Measurements from ENCODE around the gene UQCC5.
A peak's percentile ranks its signal among the peaks of the same experiment; 100 is the strongest.
"Not testable (repeated sequence)": the region's sequence is repeated elsewhere in the genome, so short reads cannot be mapped to it uniquely, and the experiment has no call there.

The UQCC5 gene

GRCh38 chr3:52525680-52526561, 10.5 kb upstream of the UQCC5 start:
- H3K4me3 Mint-ChIP-seq: no peak overlapping the region
- H3K27ac Mint-ChIP-seq: no peak overlapping the region
- no peaks in the 10 kb centered on the region for H3K4me1 Mint-ChIP-seq
- no peaks in the 10 kb centered on the region for H3K9me3 Mint-ChIP-seq
- no peaks in the 10 kb centered on the region for H3K36me3 Mint-ChIP-seq
- no peaks in the 10 kb centered on the region for H3K27me3 Mint-ChIP-seq

DNA sequence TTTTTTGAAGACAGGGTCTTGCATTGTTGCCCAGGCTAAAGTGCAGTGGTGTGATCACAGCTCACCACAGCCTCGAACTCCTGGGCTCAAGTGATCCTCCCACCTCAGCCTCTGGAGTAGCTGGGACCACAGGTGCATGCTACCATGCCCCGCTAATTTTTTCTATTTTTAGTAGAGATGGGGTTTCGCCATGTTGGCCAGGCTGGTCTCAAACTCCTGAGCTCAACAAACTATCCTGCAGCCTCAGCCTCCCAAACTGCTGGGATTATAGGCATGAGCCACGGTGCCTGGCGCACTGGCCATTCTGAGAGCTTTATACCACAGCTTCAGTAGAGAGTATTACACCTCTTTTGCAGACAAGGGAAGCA, 9.8 kb upstream of the UQCC5 start:
- H3K27me3 Mint-ChIP-seq, H3K9me3 Mint-ChIP-seq, H3K36me3 Mint-ChIP-seq, H3K4me1 Mint-ChIP-seq, H3K4me3 Mint-ChIP-seq, H3K27ac Mint-ChIP-seq: not testable (repeated sequence)

- no peaks in the 10 kb centered on the region for H3K27me3 Mint-ChIP-seq
- H3K9me3 Mint-ChIP-seq: no peaks in the 10 kb centered on the region
- no peak overlapping the region for H3K4me3 Mint-ChIP-seq
- no peaks in the 10 kb centered on the region for H3K36me3 Mint-ChIP-seq
- H3K27ac Mint-ChIP-seq: peak overlapping the region; percentile 51
- H3K4me1 Mint-ChIP-seq: no peaks in the 10 kb centered on the region
Observed at GRCh38 chr3:52527039-52527731, 9.2 kb upstream of the UQCC5 start.

DNA sequence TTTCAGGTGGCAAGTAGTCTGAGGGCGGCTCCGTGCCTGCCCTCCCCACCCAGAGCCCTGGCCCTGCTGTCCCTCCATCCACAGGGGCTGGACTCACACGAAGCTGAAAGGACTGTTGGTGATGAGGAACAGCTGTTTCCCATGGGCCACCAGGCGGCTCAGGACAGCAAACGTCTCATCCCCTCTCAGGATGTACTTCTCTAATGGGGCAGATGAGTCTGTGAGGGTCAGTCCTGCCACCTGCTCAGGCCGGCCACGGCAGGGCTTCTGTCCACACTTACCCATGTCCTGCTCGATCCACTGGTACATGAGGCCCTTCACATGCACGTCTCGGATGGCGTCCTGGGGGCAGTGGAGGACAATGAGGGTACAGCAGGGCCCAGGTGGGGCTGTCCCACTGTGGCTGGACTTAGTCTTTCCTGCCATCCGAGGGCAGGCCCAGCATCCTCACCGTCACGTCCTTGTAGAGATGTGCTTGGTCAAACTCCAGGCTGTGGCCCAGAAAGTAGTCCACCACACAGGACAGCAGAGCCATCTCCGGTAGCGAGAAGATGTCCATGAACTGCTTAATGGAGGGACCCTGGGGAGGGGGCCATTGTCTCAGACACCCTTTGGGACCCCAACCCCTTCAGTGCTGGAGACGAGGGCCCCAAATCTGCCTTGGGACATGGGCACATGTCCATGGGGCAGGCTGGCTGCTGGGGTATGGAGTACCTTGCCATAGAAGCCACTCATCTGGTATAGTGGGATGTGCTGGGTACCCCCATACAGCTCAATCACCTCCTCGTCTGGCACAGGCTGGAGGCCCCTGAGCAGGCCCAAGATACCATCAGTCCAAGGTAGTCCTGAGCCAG, 8.4 kb upstream of the UQCC5 start:
- Mint-ChIP-seq H3K4me1 (no peaks in the 10 kb centered on the region), H3K27ac (no peak overlapping the region), H3K27me3 (no peaks in the 10 kb centered on the region), H3K36me3 (no peaks in the 10 kb centered on the region), H3K4me3 (no peak overlapping the region), H3K9me3 (no peaks in the 10 kb centered on the region)

- Mint-ChIP-seq H3K27ac (no peak overlapping the region), H3K36me3 (no peaks in the 10 kb centered on the region), H3K9me3 (no peaks in the 10 kb centered on the region), H3K27me3 (no peaks in the 10 kb centered on the region), H3K4me3 (no peak overlapping the region), H3K4me1 (no peaks in the 10 kb centered on the region)
Observed at GRCh38 chr3:52528586-52529375, 7.6 kb upstream of the UQCC5 start.

GRCh38 chr3:52529376-52530333, 6.8 kb upstream of the UQCC5 start:
- Mint-ChIP-seq H3K27ac (no peak overlapping the region), H3K36me3 (no peaks in the 10 kb centered on the region), H3K9me3 (no peaks in the 10 kb centered on the region), H3K4me1 (no peaks in the 10 kb centered on the region), H3K4me3 (no peak overlapping the region), H3K27me3 (no peaks in the 10 kb centered on the region)

GRCh38 chr3:52530918-52531826, 5.2 kb upstream of the UQCC5 start:
- no peaks in the 10 kb centered on the region for H3K36me3 Mint-ChIP-seq
- H3K4me1 Mint-ChIP-seq: peaks cover 12% of the 10 kb centered on the region
- no peak overlapping the region for H3K27ac Mint-ChIP-seq
- H3K27me3 Mint-ChIP-seq: no peaks in the 10 kb centered on the region
- H3K9me3 Mint-ChIP-seq: no peaks in the 10 kb centered on the region
- H3K4me3 Mint-ChIP-seq: no peak overlapping the region

GRCh38 chr3:52531860-52532516, 4.4 kb upstream of the UQCC5 start:
- H3K4me1 Mint-ChIP-seq: peaks cover 13% of the 10 kb centered on the region
- H3K4me3 Mint-ChIP-seq: no peak overlapping the region
- H3K36me3 Mint-ChIP-seq: no peaks in the 10 kb centered on the region
- H3K27me3 Mint-ChIP-seq: no peaks in the 10 kb centered on the region
- H3K27ac Mint-ChIP-seq: no peak overlapping the region
- H3K9me3 Mint-ChIP-seq: no peaks in the 10 kb centered on the region

- Mint-ChIP-seq H3K4me3 (peak overlapping the region; percentile 66), H3K27me3 (no peaks in the 10 kb centered on the region), H3K36me3 (peaks cover under 1% of the 10 kb centered on the region), H3K9me3 (no peaks in the 10 kb centered on the region), H3K27ac (no peak overlapping the region), H3K4me1 (peaks cover 16% of the 10 kb centered on the region)
Observed at GRCh38 chr3:52532517-52532837, 3.9 kb upstream of the UQCC5 start.

DNA sequence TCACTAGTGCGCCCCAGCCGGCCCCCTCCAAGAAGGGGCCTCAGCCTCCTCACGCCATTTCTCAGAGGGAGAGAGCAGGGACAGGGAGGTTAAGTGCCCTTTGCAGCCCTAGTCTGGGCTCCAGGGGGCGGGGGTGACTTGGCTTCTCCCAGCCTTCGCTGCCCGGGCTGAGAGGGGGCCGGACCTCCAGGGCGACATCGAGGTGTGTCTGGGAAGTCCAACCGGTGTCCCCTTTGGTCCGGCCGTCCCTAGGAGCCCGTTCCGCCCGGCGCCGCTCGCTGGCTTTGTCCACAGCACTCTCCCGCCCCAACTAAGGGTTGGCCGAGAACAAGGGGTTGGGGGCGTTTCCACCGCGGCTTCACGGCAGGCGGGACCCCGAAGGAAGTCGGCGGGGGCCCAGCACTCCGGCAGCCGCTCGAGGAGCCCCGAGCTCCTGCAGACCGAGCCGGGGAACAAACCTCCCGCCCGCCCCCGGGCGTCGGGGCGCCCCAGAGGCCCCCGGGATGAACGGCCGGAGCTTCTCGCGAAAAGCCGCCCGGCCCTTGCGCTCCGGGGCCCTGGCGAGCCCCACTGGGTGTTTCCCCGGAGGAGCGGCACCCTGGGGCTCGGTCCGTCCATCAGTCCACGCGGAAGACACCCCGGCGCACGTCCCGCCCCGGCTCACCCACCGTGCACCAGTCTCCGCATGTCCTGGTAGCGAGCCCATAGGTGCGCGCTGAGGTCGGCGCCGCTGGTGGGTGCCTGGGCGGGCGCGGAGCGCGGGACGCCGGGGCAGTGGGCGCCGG, 3.4 kb upstream of the UQCC5 start:
- Mint-ChIP-seq H3K9me3 (no peaks in the 10 kb centered on the region), H3K4me3 (peak overlapping the region; percentile 66), H3K27me3 (no peaks in the 10 kb centered on the region), H3K4me1 (peaks cover 21% of the 10 kb centered on the region), H3K36me3 (peaks cover 6% of the 10 kb centered on the region), H3K27ac (no peak overlapping the region)

DNA sequence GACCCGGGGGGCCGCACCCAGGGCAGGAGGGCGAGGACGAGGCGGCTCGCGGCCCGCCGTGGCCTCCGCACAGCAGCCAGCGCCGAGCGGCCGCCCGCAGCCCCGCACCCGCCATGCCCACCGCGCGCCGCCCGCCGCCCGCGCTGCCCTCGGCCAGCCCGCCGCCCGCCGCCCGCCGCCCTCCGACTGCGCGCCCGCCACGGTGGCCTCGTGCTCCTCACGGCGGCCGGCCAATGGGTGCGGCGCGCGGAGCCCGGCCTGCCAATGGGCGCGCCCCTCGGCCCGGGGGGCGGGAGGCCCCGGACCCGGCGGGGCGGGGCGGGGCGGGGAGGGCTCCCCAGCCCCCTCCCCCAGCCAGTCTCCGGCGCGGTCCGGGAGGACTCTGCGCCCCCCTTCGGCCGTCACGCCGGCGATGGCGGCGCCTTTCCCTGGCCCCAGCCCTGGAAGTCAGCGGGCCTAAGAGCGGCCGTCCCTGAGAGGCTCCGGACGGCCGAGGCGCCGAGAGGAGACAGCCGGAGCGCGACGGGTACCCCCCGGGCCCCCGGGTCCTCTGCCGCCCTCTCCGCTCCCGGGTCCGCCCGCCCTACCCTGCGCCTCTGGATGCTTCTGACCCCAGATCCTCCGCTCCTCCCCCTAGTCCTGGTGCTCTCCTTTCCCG, 2.7 kb upstream of the UQCC5 start, which contains the start of gene NT5DC2:
Gene NT5DC2 (minus strand): TSS at position 235 of the 658 bp plus-strand sequence. CDS start 120 bp downstream, at position 115.
- Mint-ChIP-seq H3K9me3 (no peaks in the 10 kb centered on the region), H3K36me3 (peaks cover 7% of the 10 kb centered on the region), H3K27me3 (no peaks in the 10 kb centered on the region), H3K4me1 (peaks cover 27% of the 10 kb centered on the region), H3K4me3 (peak within 1 kb of the TSS; percentile 82), H3K27ac (peak within 1 kb of the TSS; percentile 79)
